Measurements from ENCODE around the gene UQCR10. TPM values are rescaled to one million over a fixed set of nuclear protein-coding genes. Genes with fewer than 3 reads are reported as not detected.

Gene UQCR10
- total RNA-seq, 1 experiment from 2014 or later, result 147 TPM

- POLR2A ChIA-PET, result no interaction called here
These were observed 34.6 kb downstream of the UQCR10 start for GRCh38 chr22:29801796-29802195.

DNA sequence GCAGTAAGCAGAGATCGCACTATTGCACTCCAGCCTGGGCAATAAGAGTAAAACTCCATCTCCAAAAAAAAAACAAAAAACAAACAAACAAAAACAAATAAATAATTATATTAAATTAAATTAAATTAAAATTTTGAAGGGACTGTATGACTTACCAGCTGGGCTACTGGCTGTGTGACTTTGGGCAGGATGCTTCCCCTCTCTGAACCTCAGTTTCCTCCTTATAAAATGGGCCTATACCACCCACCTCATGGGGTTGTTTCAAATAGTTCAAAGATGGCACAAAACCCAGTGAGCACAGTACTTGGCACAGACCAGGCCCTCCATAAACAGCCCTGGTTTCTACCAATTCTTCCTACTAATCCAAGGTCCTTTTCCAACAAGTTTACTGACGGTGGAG, 36.0 kb downstream of the UQCR10 start:
- no peak for DNase-seq
- H3K27me3 Mint-ChIP-seq (ENCODE audit: insufficient read depth, unreplicated experiment), result no peaks in the 10 kb centered on the region
- Histone ChIP-seq H3K36me3 (ENCODE audit: control insufficient read depth, insufficient read depth, low read length) (peaks cover 5% of the 10 kb centered on the region), H3K9me3 (no peaks in the 10 kb centered on the region), H3K4me1 (peaks cover 37% of the 10 kb centered on the region), H3K27me3 (replicated peaks; ENCODE audit: control insufficient read depth, insufficient read depth, low read length) (no peaks in the 10 kb centered on the region), H3K4me3 (ENCODE audit: low read depth, low read length) (no peak overlapping the region)
- ChIA-PET POLR2A (no interaction called here), CTCF (interaction anchor here (0.6 kb wide), 1 partner anchor 62 kb away, joined by 3 read pairs; no protein-coding TSS in a partner anchor)
- H3K4me1 Mint-ChIP-seq (ENCODE audit: low read depth, unreplicated experiment), result peaks cover 8% of the 10 kb centered on the region
- H3K9me3 Mint-ChIP-seq (ENCODE audit: unreplicated experiment), result no peaks in the 10 kb centered on the region
- no peak overlapping the region for H3K4me3 Mint-ChIP-seq (ENCODE audit: unreplicated experiment)
- intact Hi-C loops (cut with micrococcal nuclease; ENCODE audit: unreplicated experiment), result loop anchor here (5.0 kb wide), 1 partner anchor 36 kb away; the partner anchor contains the start of genes UQCR10 and ZMAT5
- TF ChIP-seq, protein P1, sequence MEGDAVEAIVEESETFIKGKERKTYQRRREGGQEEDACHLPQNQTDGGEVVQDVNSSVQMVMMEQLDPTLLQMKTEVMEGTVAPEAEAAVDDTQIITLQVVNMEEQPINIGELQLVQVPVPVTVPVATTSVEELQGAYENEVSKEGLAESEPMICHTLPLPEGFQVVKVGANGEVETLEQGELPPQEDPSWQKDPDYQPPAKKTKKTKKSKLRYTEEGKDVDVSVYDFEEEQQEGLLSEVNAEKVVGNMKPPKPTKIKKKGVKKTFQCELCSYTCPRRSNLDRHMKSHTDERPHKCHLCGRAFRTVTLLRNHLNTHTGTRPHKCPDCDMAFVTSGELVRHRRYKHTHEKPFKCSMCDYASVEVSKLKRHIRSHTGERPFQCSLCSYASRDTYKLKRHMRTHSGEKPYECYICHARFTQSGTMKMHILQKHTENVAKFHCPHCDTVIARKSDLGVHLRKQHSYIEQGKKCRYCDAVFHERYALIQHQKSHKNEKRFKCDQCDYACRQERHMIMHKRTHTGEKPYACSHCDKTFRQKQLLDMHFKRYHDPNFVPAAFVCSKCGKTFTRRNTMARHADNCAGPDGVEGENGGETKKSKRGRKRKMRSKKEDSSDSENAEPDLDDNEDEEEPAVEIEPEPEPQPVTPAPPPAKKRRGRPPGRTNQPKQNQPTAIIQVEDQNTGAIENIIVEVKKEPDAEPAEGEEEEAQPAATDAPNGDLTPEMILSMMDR (IDR thresholded peaks at IDR 0.05; ENCODE audit: insufficient read depth in 1 of 2, low read depth in 1 of 2, low read length in 1 of 2, severe bottlenecking in 1 of 2, unreplicated experiment in 1 of 2), result no peak
- BruUV-seq (replicated peaks), result no TSS peak
- H3K36me3 Mint-ChIP-seq (ENCODE audit: insufficient read depth, unreplicated experiment), result peaks cover 60% of the 10 kb centered on the region
- no peak overlapping the region for H3K27ac Mint-ChIP-seq (ENCODE audit: unreplicated experiment)

More at GRCh38 chr22:29801796-29802195, 34.6 kb downstream of the UQCR10 start:
- TF ChIP-seq, protein P1 (IDR thresholded peaks at IDR 0.05; ENCODE audit: insufficient read depth in 1 of 2, low read depth in 1 of 2, low read length in 1 of 2, severe bottlenecking in 1 of 2, unreplicated experiment in 1 of 2), result no peak
- H3K9me3 ChIP-seq, result no peaks in the 10 kb centered on the region
- H3K4me3 ChIP-seq (ENCODE audit: low read depth, low read length), result no peak overlapping the region
- H3K4me3 Mint-ChIP-seq (ENCODE audit: unreplicated experiment), result no peak overlapping the region
- CTCF ChIA-PET, result interaction anchor here (0.8 kb wide), 1 partner anchor 275 kb away, joined by 3 read pairs; no protein-coding TSS in a partner anchor
- H3K9me3 Mint-ChIP-seq (ENCODE audit: unreplicated experiment), result no peaks in the 10 kb centered on the region
- intact Hi-C loops (cut with micrococcal nuclease; ENCODE audit: unreplicated experiment), result loop anchor here (5.0 kb wide), 1 partner anchor 34 kb away; the partner anchor contains the start of genes UQCR10 and ZMAT5
- peak in 1 of 2 experiments; percentile 28 for DNase-seq
- no peaks in the 10 kb centered on the region for H3K27me3 Mint-ChIP-seq (ENCODE audit: insufficient read depth, unreplicated experiment)
- peaks cover 37% of the 10 kb centered on the region for H3K4me1 ChIP-seq
- H3K4me1 Mint-ChIP-seq (ENCODE audit: low read depth, unreplicated experiment), result peaks cover 8% of the 10 kb centered on the region
- peaks cover 5% of the 10 kb centered on the region for H3K36me3 ChIP-seq (ENCODE audit: control insufficient read depth, insufficient read depth, low read length)
- no TSS peak for BruUV-seq (replicated peaks)
- peaks cover 50% of the 10 kb centered on the region for H3K36me3 Mint-ChIP-seq (ENCODE audit: insufficient read depth, unreplicated experiment)
- peak overlapping the region; percentile 83 for H3K27ac Mint-ChIP-seq (ENCODE audit: unreplicated experiment)
- no peaks in the 10 kb centered on the region for H3K27me3 ChIP-seq (replicated peaks; ENCODE audit: control insufficient read depth, insufficient read depth, low read length)

DNA sequence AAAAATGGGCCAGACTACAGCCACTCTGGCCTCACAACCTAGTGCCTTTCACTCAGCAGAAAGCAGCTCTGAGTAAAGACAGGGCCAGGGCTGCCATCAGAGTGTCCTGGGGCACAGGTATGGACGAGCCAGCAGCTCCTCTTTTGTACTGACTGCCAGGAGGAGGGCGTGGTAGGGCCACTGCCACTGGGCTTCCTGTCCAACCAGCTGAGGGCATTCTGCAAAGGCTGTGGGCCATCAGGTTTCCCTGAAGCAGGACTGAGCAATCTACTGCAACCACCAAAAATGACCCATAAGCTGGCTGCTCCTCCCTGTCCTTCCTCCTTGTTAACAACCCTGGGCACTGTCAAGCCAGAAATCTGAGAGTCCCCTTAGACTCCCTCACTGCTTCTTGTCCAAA, 37.8 kb downstream of the UQCR10 start:
- Mint-ChIP-seq H3K27me3 (ENCODE audit: insufficient read depth, unreplicated experiment) (no peaks in the 10 kb centered on the region), H3K4me3 (ENCODE audit: unreplicated experiment) (no peak overlapping the region), H3K27ac (ENCODE audit: unreplicated experiment) (no peak overlapping the region), H3K36me3 (ENCODE audit: insufficient read depth, unreplicated experiment) (peaks cover 55% of the 10 kb centered on the region), H3K9me3 (ENCODE audit: unreplicated experiment) (no peaks in the 10 kb centered on the region), H3K4me1 (ENCODE audit: low read depth, unreplicated experiment) (peaks cover 8% of the 10 kb centered on the region)
- H3K36me3 ChIP-seq (ENCODE audit: control insufficient read depth, insufficient read depth, low read length), result peaks cover 5% of the 10 kb centered on the region
- no peaks in the 10 kb centered on the region for H3K27me3 ChIP-seq (replicated peaks; ENCODE audit: control insufficient read depth, insufficient read depth, low read length)
- H3K4me1 ChIP-seq, result peaks cover 22% of the 10 kb centered on the region
- intact Hi-C loops (cut with micrococcal nuclease; ENCODE audit: unreplicated experiment), result loop anchor here (5.0 kb wide), 1 partner anchor 38 kb away; the partner anchor contains the start of genes UQCR10 and ZMAT5
- H3K4me3 ChIP-seq (ENCODE audit: low read depth, low read length), result no peak overlapping the region
- DNase-seq, result no peak
- no peaks in the 10 kb centered on the region for H3K9me3 ChIP-seq
- POLR2A ChIA-PET, result no interaction called here
- TF ChIP-seq, protein P1 (IDR thresholded peaks at IDR 0.05; ENCODE audit: insufficient read depth in 1 of 2, low read depth in 1 of 2, low read length in 1 of 2, severe bottlenecking in 1 of 2, unreplicated experiment in 1 of 2), result no peak
- no TSS peak for BruUV-seq (replicated peaks)
- CTCF ChIA-PET, result no interaction called here
